GM19023 (cell line): ENCODE data around the gene LAMP5.

Experiments used
- ATAC-seq: cut with Tn5 transposase; IDR thresholded peaks from one replicate; pipeline ENCODE4 v1.9.1; 2021; ENCODE audit warnings: mild to moderate bottlenecking, moderate library complexity; ENCODE audit not compliant: unreplicated experiment

The LAMP5 gene

GRCh38 chr20:9499126-9499899, 15.1 kb upstream of the LAMP5 start:
- no peak for ATAC-seq

- no peak for ATAC-seq
Observed at GRCh38 chr20:9500121-9500520, 14.3 kb upstream of the LAMP5 start.

- no peak for ATAC-seq
Observed at GRCh38 chr20:9501473-9501872, 12.9 kb upstream of the LAMP5 start.

- ATAC-seq, result no peak
Observed at GRCh38 chr20:9503526-9504245, 10.7 kb upstream of the LAMP5 start.

- ATAC-seq, result no peak
Observed at GRCh38 chr20:9506280-9506821, 8.0 kb upstream of the LAMP5 start.

GRCh38 chr20:9506964-9507369, 7.4 kb upstream of the LAMP5 start:
- no peak for ATAC-seq

- no peak for ATAC-seq
Observed at GRCh38 chr20:9507544-9508239, 6.7 kb upstream of the LAMP5 start.

- ATAC-seq, result no peak
Observed at GRCh38 chr20:9508240-9508661, 6.1 kb upstream of the LAMP5 start.

GRCh38 chr20:9508696-9509178, 5.7 kb upstream of the LAMP5 start:
- no peak for ATAC-seq

GRCh38 chr20:9509246-9509645, 5.1 kb upstream of the LAMP5 start:
- no peak for ATAC-seq

- ATAC-seq, result no peak
Observed at GRCh38 chr20:9510911-9511310, 3.5 kb upstream of the LAMP5 start.

GRCh38 chr20:9514072-9514460, 324 bp upstream of the LAMP5 start:
- ATAC-seq, result no peak

- no peak for ATAC-seq
Observed at GRCh38 chr20:9515214-9515585, 810 bp downstream of the LAMP5 start.

GRCh38 chr20:9515741-9516233, 1.4 kb downstream of the LAMP5 start:
- ATAC-seq, result no peak

- no peak for ATAC-seq
Observed at GRCh38 chr20:9516234-9516871, 2.0 kb downstream of the LAMP5 start.

GRCh38 chr20:9517297-9518162, 3.1 kb downstream of the LAMP5 start:
- no peak for ATAC-seq

- ATAC-seq, result no peak
Observed at GRCh38 chr20:9518576-9519175, 4.3 kb downstream of the LAMP5 start.

GRCh38 chr20:9520086-9520485, 5.7 kb downstream of the LAMP5 start:
- no peak for ATAC-seq

GRCh38 chr20:9523636-9524035, 9.2 kb downstream of the LAMP5 start:
- ATAC-seq, result no peak
